GM23338 (cell line): ENCODE data around the gene PKP2. TPM values are rescaled to one million over a fixed set of nuclear protein-coding genes. Genes with fewer than 3 reads are reported as not detected.

Source experiments
- ATAC-seq: fragments of 200-7000 bp; cut with Tn5 transposase; 3 replicates; pipeline ENCODE4 v1.9.1; 2020
- DNase-seq: peaks from one replicate; pipeline ENCODE4 v3.0.0-alpha.2; 2015; ENCODE audit warnings: low spot score
- H2AFZ ChIP-seq: fragments of 200-600 bp; sonication (generic); 2 replicates; pipeline ENCODE4 v1.8.0; 2016; ENCODE audit warnings: antibody characterized with exemption, mild to moderate bottlenecking, moderate library complexity
- H3F3A ChIP-seq: fragments of 200-600 bp; sonication (generic); replicated peaks from 2 replicates; pipeline ENCODE4 v1.8.0; 2017; ENCODE audit warnings: antibody characterized with exemption, mixed run types, low read depth
- H3K27ac ChIP-seq: fragments of 200-600 bp; sonication (generic); 2 replicates; pipeline ENCODE4 v1.6.1; 2016; ENCODE audit warnings: low read depth
- H3K27me3 ChIP-seq: fragments of 200-600 bp; sonication (generic); 2 replicates; pipeline ENCODE4 v1.8.0; 2016; ENCODE audit warnings: mild to moderate bottlenecking, mixed run types, moderate library complexity; ENCODE audit not compliant: insufficient read depth
- H3K36me3 ChIP-seq: fragments of 200-600 bp; sonication (generic); 2 replicates; pipeline ENCODE4 v1.8.0; 2016; ENCODE audit warnings: mild to moderate bottlenecking; ENCODE audit not compliant: insufficient read depth
- H3K4me1 ChIP-seq: fragments of 200-600 bp; sonication (generic); 2 replicates; pipeline ENCODE4 v1.8.0; 2016; ENCODE audit warnings: mild to moderate bottlenecking, moderate library complexity; ENCODE audit not compliant: insufficient read depth
- H3K4me2 ChIP-seq: fragments of 200-600 bp; sonication (generic); 2 replicates; pipeline ENCODE4 v1.7.1; 2017; ENCODE audit warnings: mixed run types
- H3K4me3 ChIP-seq: fragments of 200-600 bp; sonication (generic); 2 replicates; pipeline ENCODE4 v1.6.1; 2016; ENCODE audit warnings: mixed run types
- H3K79me2 ChIP-seq: fragments of 200-600 bp; sonication (generic); replicated peaks from 2 replicates; pipeline ENCODE4 v1.8.0; 2017; ENCODE audit warnings: mild to moderate bottlenecking; ENCODE audit not compliant: insufficient read depth
- H3K9me2 ChIP-seq: fragments of 200-600 bp; sonication (generic); 2 replicates; pipeline ENCODE4 v1.8.0; 2017; ENCODE audit not compliant: insufficient read depth
- H4K20me1 ChIP-seq: fragments of 200-600 bp; sonication (generic); replicated peaks from 2 replicates; pipeline ENCODE4 v1.8.0; 2017; ENCODE audit warnings: mild to moderate bottlenecking; ENCODE audit not compliant: insufficient read depth
- H3K27ac Mint-ChIP-seq: 2 replicates; pipeline ENCODE4 v1.8.0; 2020; ENCODE audit warnings: inconsistent platforms, mild to moderate bottlenecking, moderate library complexity, mixed read lengths
- H3K27me3 Mint-ChIP-seq: 3 replicates; pipeline ENCODE4 v1.8.0; 2022; ENCODE audit warnings: low read depth, mild to moderate bottlenecking, moderate library complexity, mixed read lengths, inconsistent platforms; ENCODE audit not compliant: insufficient read depth, poor library complexity
- H3K36me3 Mint-ChIP-seq: 3 replicates; pipeline ENCODE4 v1.8.0; 2021; ENCODE audit warnings: low read depth, mild to moderate bottlenecking, inconsistent platforms, moderate library complexity, mixed read lengths
- H3K4me1 Mint-ChIP-seq: 3 replicates; pipeline ENCODE4 v1.8.0; 2020; ENCODE audit warnings: mild to moderate bottlenecking, inconsistent platforms, mixed read lengths
- H3K4me3 Mint-ChIP-seq: 3 replicates; pipeline ENCODE4 v1.8.0; 2021; ENCODE audit warnings: moderate library complexity, mild to moderate bottlenecking, inconsistent platforms, mixed read lengths
- H3K9me3 Mint-ChIP-seq: 3 replicates; pipeline ENCODE4 v1.8.0; 2020; ENCODE audit warnings: moderate library complexity, mild to moderate bottlenecking, inconsistent platforms, mixed read lengths
- CTCF ChIP-seq, 2 experiments: fragments of 200-600 bp in 1 of 2; sonication (generic) in 1 of 2; conservative IDR thresholded peaks; 2 replicates each; pipeline versions ENCODE4 v1.5.1 to v1.6.1; 2016 to 2017; ENCODE audit warnings: antibody characterized with exemption in 2 of 2, low read depth in 2 of 2, mild to moderate bottlenecking in 2 of 2, moderate library complexity in 1 of 2
- EZH2 ChIP-seq: fragments of 200-600 bp; sonication (generic); IDR thresholded peaks from one replicate; pipeline ENCODE4 v1.8.0; 2017; ENCODE audit warnings: antibody characterized with exemption, mild to moderate bottlenecking, low read depth; ENCODE audit not compliant: unreplicated experiment
- JUNB ChIP-seq: IDR thresholded peaks from one replicate; pipeline ENCODE4 v1.6.1; 2016; ENCODE audit warnings: antibody characterized with exemption; ENCODE audit not compliant: unreplicated experiment
- NANOG ChIP-seq: IDR thresholded peaks from 2 replicates; pipeline ENCODE4 v1.6.1; 2016; ENCODE audit warnings: antibody characterized with exemption, borderline replicate concordance
- REST ChIP-seq: IDR thresholded peaks from one replicate; pipeline ENCODE4 v1.6.1; 2018; ENCODE audit warnings: antibody characterized with exemption; ENCODE audit not compliant: unreplicated experiment
- STAT1 ChIP-seq: IDR thresholded peaks from one replicate; pipeline ENCODE4 v1.6.1; 2016; ENCODE audit warnings: antibody characterized with exemption; ENCODE audit not compliant: unreplicated experiment
- ZNF331 ChIP-seq: fragments of 250-450 bp; sonication (Bioruptor Pico); IDR thresholded peaks from 2 replicates; pipeline ENCODE4 v1.5.0; 2020; ENCODE audit warnings: low read depth, mild to moderate bottlenecking, moderate library complexity
- polyA plus RNA-seq: library from polyadenylated mRNA; unstranded; fragments of >200 nt; fragmentation: Nextera tagmentation; extraction: Ambion mirVana; gene quantifications from 2 replicates; pipeline ENCODE4 v1.2.1, GENCODE V29; 2016
- total RNA-seq: library from RNA; depleted of rRNA; stranded (reverse); fragments of >200 nt; shearing (Covaris generic); gene quantifications from 2 replicates; pipeline ENCODE4 v1.2.3, GENCODE V29; 2014

Gene PKP2
- total and polyA plus RNA-seq, 2 experiments from 2014 or later, result 24.6 to 47.6 TPM

- Mint-ChIP-seq H3K27me3 (peaks cover 2% of the 10 kb centered on the region), H3K9me3 (no peaks in the 10 kb centered on the region), H3K27ac (no peak overlapping the region), H3K36me3 (no peaks in the 10 kb centered on the region), H3K4me1 (no peaks in the 10 kb centered on the region), H3K4me3 (no peak overlapping the region)
- Histone ChIP-seq H3K36me3 (no peaks in the 10 kb centered on the region), H3K9me2 (no peaks in the 10 kb centered on the region), H3K4me3 (no peak overlapping the region), H3K4me2 (no peak overlapping the region), H4K20me1 (no peaks in the 10 kb centered on the region), H3K4me1 (no peaks in the 10 kb centered on the region), H3K27ac (no peak overlapping the region), H3K27me3 (no peaks in the 10 kb centered on the region), H3F3A (no peaks in the 10 kb centered on the region), H3K79me2 (no peaks in the 10 kb centered on the region), H2AFZ (no peak overlapping the region)
- ATAC-seq (no peak), DNase-seq (no peak)
- TF ChIP-seq JUNB, result no peak
- no peak for TF ChIP-seq EZH2
- no peak for TF ChIP-seq REST
- TF ChIP-seq NANOG, result no peak
- TF ChIP-seq STAT1, result no peak
Observed at GRCh38 chr12:32776258-32776657, 120.3 kb downstream of the PKP2 start.

GRCh38 chr12:32773691-32774090 is 122.9 kb downstream of the PKP2 start:
- H2AFZ ChIP-seq, result no peak overlapping the region
- no peaks in the 10 kb centered on the region for H3K27me3 ChIP-seq
- H3K4me1 ChIP-seq, result no peaks in the 10 kb centered on the region
- DNase-seq (no peak), ATAC-seq (no peak)
- H3K9me3 Mint-ChIP-seq, result no peaks in the 10 kb centered on the region
- no peaks in the 10 kb centered on the region for H3K79me2 ChIP-seq
- no peaks in the 10 kb centered on the region for H3K9me2 ChIP-seq
- no peaks in the 10 kb centered on the region for H4K20me1 ChIP-seq
- no peak overlapping the region for H3K4me3 Mint-ChIP-seq
- H3K4me3 ChIP-seq, result no peak overlapping the region
- no peak overlapping the region for H3K4me2 ChIP-seq
- TF ChIP-seq CTCF (conservative IDR thresholded peaks at IDR 0.05; ENCODE audit: low read depth in 2 of 2) (no peak), STAT1 (no peak), EZH2 (no peak), JUNB (no peak), ZNF331 (CRISPR knock-in tag) (no peak)
- H3K36me3 ChIP-seq, result no peaks in the 10 kb centered on the region
- no peaks in the 10 kb centered on the region for H3F3A ChIP-seq
- peaks cover 7% of the 10 kb centered on the region for H3K4me1 Mint-ChIP-seq
- H3K27me3 Mint-ChIP-seq, result peaks cover 2% of the 10 kb centered on the region
- no peaks in the 10 kb centered on the region for H3K36me3 Mint-ChIP-seq
- H3K27ac Mint-ChIP-seq, result no peak overlapping the region
- H3K27ac ChIP-seq, result no peak overlapping the region
